HepG2 (cell line): Measurements from ENCODE around the gene C2orf15. TPM values are rescaled to one million over a fixed set of nuclear protein-coding genes. Genes with fewer than 3 reads are reported as not detected.

ENCODE experiments used
- ARNTL ChIP-seq: sonication (generic); formaldehyde crosslinking; IDR thresholded peaks from 2 replicates; pipeline ENCODE4 v1.4.0; 2020; ENCODE audit warnings: mild to moderate bottlenecking, missing genetic modification reagents
- FOXP4 ChIP-seq: sonication (generic); formaldehyde crosslinking; IDR thresholded peaks from 2 replicates; pipeline ENCODE4 v1.4.0; 2020; ENCODE audit warnings: missing genetic modification reagents
- HMG20A ChIP-seq: IDR thresholded peaks from 2 replicates; pipeline ENCODE4 v1.6.1; 2016; ENCODE audit warnings: borderline replicate concordance
- HNF4A ChIP-seq: sonication (generic); formaldehyde crosslinking; IDR thresholded peaks from 2 replicates; pipeline ENCODE4 v1.4.0; 2020; ENCODE audit warnings: missing genetic modification reagents
- HNRNPL ChIP-seq: fragments of 200-400 bp; formaldehyde crosslinking; IDR thresholded peaks from 2 replicates; pipeline ENCODE4 v1.6.1; 2017; ENCODE audit warnings: mild to moderate bottlenecking, low read depth, low read length
- JUN ChIP-seq: sonication (generic); formaldehyde crosslinking; IDR thresholded peaks from 2 replicates; pipeline ENCODE4 v1.4.0; 2020; ENCODE audit warnings: mild to moderate bottlenecking, missing genetic modification reagents
- MXI1 ChIP-seq: IDR thresholded peaks from 3 replicates; pipeline ENCODE4 v1.6.1; 2012; ENCODE audit warnings: low read depth, low read length, inconsistent platforms, borderline replicate concordance
- SOX13 ChIP-seq, 3 experiments: fragments of 450-650 bp in 1 of 3; sonication (generic) in 1 of 3; formaldehyde crosslinking in 1 of 3; IDR thresholded peaks in 2 of 3; conservative IDR thresholded peaks in 1 of 3; 2 replicates each; pipeline versions ENCODE4 v1.5.0 to v1.6.1; 2016 to 2020; ENCODE audit warnings: antibody characterized with exemption in 1 of 3, mild to moderate bottlenecking in 1 of 3, missing compliant biosample characterization in 1 of 3, missing genetic modification reagents in 1 of 3, moderate library complexity in 1 of 3
- SRSF4 ChIP-seq: fragments of 200-400 bp; formaldehyde crosslinking; IDR thresholded peaks from one replicate; pipeline ENCODE4 v1.6.1; 2018; ENCODE audit warnings: mild to moderate bottlenecking, low read depth, low read length, moderate library complexity; ENCODE audit not compliant: poor library complexity, severe bottlenecking
- TEF ChIP-seq: sonication (generic); formaldehyde crosslinking; IDR thresholded peaks from 2 replicates; pipeline ENCODE4 v1.5.0; 2020; ENCODE audit warnings: missing genetic modification reagents
- TFDP2 ChIP-seq: sonication (generic); formaldehyde crosslinking; IDR thresholded peaks from 2 replicates; pipeline ENCODE4 v1.4.0; 2020; ENCODE audit warnings: missing genetic modification reagents
- ZBTB21 ChIP-seq: sonication (generic); formaldehyde crosslinking; IDR thresholded peaks from 2 replicates; pipeline ENCODE4 v1.4.0; 2020; ENCODE audit warnings: missing genetic modification reagents
- ZFP36 ChIP-seq: fragments of 150-350 bp; IDR thresholded peaks from 2 replicates; pipeline ENCODE4 v1.6.1; 2018; ENCODE audit warnings: borderline replicate concordance, low read length, low read depth; ENCODE audit not compliant: partially characterized antibody
- ZIK1 ChIP-seq: sonication (generic); formaldehyde crosslinking; IDR thresholded peaks from 2 replicates; pipeline ENCODE4 v1.5.0; 2020; ENCODE audit warnings: mild to moderate bottlenecking, low read depth, missing genetic modification reagents, borderline replicate concordance
- ZMYM2 ChIP-seq: sonication (generic); formaldehyde crosslinking; IDR thresholded peaks from 2 replicates; pipeline ENCODE4 v1.8.0; 2022; ENCODE audit warnings: mild to moderate bottlenecking, missing genetic modification reagents
- ZNF24 ChIP-seq: fragments of 450-650 bp; IDR thresholded peaks from 2 replicates; pipeline ENCODE4 v1.6.1; 2017; ENCODE audit warnings: antibody characterized with exemption, mild to moderate bottlenecking
- ZNF275 ChIP-seq: sonication (generic); formaldehyde crosslinking; IDR thresholded peaks from 2 replicates; pipeline ENCODE4 v1.8.0; 2022; ENCODE audit warnings: missing genetic modification reagents, mild to moderate bottlenecking, inconsistent platforms, borderline replicate concordance
- ZNF282 ChIP-seq: fragments of 450-650 bp; IDR thresholded peaks from 2 replicates; pipeline ENCODE4 v1.6.1; 2018; ENCODE audit not compliant: partially characterized antibody
- ZZZ3 ChIP-seq: sonication (generic); formaldehyde crosslinking; IDR thresholded peaks from 2 replicates; pipeline ENCODE4 v1.4.0; 2020; ENCODE audit warnings: missing genetic modification reagents, mild to moderate bottlenecking, borderline replicate concordance
- polyA plus RNA-seq, 8 experiments: library from polyadenylated mRNA; depleted of rRNA in 3 of 8; stranded (reverse) in 7 of 8; unstranded in 1 of 8; fragments of >200 nt; fragmentation: Illumina TruSeq in 4 of 8; extraction: Trizol in 4 of 8; gene quantifications; 2 replicates each; pipeline versions ENCODE4 v1.2.1 to v1.2.3, GENCODE V29; 2011 to 2016; ENCODE audit warnings: low read depth in 4 of 8, missing spikeins in 1 of 8, mixed read lengths in 1 of 8; ENCODE audit not compliant: insufficient read depth in 1 of 8
- total RNA-seq, 5 experiments: library from RNA; depleted of rRNA; stranded (reverse); fragments of >200 nt; fragmentation: Illumina TruSeq; extraction: Trizol; gene quantifications; 2 replicates each; pipeline ENCODE4 v1.2.3, GENCODE V29; 2016; ENCODE audit warnings: low read depth in 1 of 5
- TF ChIP-seq, protein P1 (sequence below): sonication (generic); formaldehyde crosslinking; IDR thresholded peaks from 2 replicates; pipeline ENCODE4 v1.8.1; 2023; ENCODE audit warnings: mild to moderate bottlenecking, inconsistent platforms, moderate library complexity, missing genetic modification reagents, borderline replicate concordance
- TF ChIP-seq, protein P2 (sequence below): sonication (generic); formaldehyde crosslinking; IDR thresholded peaks from 2 replicates; pipeline ENCODE4 v1.4.0; 2020; ENCODE audit warnings: missing genetic modification reagents

C2orf15 gene
- total and polyA plus RNA-seq, 2 of the 13 experiments (the other 11 are each of a cell fraction or from before 2014, with no cell fraction given): 5.5 to 8.3 TPM

- TF ChIP-seq HMG20A (CRISPR knock-in tag): peak; percentile 60; the same call in 1 of the 2 replicates
- TF ChIP-seq ZNF282: no peak
- TF ChIP-seq ZBTB21 (CRISPR knock-in tag): peak; percentile 97
- TF ChIP-seq ZZZ3 (CRISPR knock-in tag): peak; percentile 96; the same call in 1 of the 2 replicates
- TF ChIP-seq TFDP2: peak; percentile 92
- peak; percentile 46; the same call in 1 of the 2 replicates for TF ChIP-seq HNF4A
- TF ChIP-seq FOXP4 (CRISPR knock-in tag): peak; percentile 82; the same call in 1 of the 2 replicates
- TF ChIP-seq ARNTL (CRISPR knock-in tag): peak; percentile 98
- TF ChIP-seq TEF: no peak
- TF ChIP-seq ZFP36: no peak
- no peak for TF ChIP-seq SRSF4
- peak; percentile 96; the same call in 2 of the 3 replicates for TF ChIP-seq MXI1
- TF ChIP-seq, protein P1, sequence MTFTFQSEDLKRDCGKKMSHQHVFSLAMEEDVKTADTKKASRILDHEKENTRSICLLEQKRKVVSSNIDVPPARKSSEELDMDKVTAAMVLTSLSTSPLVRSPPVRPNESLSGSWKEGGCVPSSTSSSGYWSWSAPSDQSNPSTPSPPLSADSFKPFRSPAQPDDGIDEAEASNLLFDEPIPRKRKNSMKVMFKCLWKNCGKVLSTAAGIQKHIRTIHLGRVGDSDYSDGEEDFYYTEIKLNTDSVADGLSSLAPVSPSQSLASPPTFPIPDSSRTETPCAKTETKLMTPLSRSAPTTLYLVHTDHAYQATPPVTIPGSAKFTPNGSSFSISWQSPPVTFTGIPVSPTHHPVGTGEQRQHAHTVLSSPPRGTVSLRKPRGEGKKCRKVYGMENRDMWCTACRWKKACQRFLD (CRISPR knock-in tag): peak; percentile 96
- TF ChIP-seq JUN (CRISPR knock-in tag): peak; percentile 89
- peak; percentile 98 for TF ChIP-seq ZIK1 (CRISPR knock-in tag)
- TF ChIP-seq ZNF24: no peak
- TF ChIP-seq, protein P2, sequence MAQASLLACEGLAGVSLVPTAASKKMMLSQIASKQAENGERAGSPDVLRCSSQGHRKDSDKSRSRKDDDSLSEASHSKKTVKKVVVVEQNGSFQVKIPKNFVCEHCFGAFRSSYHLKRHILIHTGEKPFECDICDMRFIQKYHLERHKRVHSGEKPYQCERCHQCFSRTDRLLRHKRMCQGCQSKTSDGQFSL (CRISPR knock-in tag): 0 out of 2 replicates have a peak, but pooled peaks have one; percentile 19
- TF ChIP-seq ZMYM2 (CRISPR knock-in tag): peak; percentile 97
- 0 out of 2 replicates have a peak, but pooled peaks have one; percentile 54 for TF ChIP-seq HNRNPL
- no peak; the same call in 1 of the 2 replicates for TF ChIP-seq ZNF275 (CRISPR knock-in tag)
- no peak for TF ChIP-seq SOX13 (IDR thresholded peaks at IDR 0.05)
- peak in 1 of 2 experiments; percentile 63; a peak in 2 of 4 replicates for TF ChIP-seq SOX13 (CRISPR knock-in tag; conservative IDR thresholded peaks at IDR 0.05 in 1 of 2, IDR thresholded peaks at IDR 0.05 in 1 of 2)
Observed at GRCh38 chr2:99154643-99155536, 13.4 kb downstream of the C2orf15 start, which contains the start of the genes LIPT1 and TSGA10 (continued).
